ENCODE measurements around the gene CCDC169.
"Not testable (repeated sequence)": the region's sequence is repeated elsewhere in the genome, so short reads cannot be mapped to it uniquely, and the experiment has no call there.

The CCDC169 gene

DNA sequence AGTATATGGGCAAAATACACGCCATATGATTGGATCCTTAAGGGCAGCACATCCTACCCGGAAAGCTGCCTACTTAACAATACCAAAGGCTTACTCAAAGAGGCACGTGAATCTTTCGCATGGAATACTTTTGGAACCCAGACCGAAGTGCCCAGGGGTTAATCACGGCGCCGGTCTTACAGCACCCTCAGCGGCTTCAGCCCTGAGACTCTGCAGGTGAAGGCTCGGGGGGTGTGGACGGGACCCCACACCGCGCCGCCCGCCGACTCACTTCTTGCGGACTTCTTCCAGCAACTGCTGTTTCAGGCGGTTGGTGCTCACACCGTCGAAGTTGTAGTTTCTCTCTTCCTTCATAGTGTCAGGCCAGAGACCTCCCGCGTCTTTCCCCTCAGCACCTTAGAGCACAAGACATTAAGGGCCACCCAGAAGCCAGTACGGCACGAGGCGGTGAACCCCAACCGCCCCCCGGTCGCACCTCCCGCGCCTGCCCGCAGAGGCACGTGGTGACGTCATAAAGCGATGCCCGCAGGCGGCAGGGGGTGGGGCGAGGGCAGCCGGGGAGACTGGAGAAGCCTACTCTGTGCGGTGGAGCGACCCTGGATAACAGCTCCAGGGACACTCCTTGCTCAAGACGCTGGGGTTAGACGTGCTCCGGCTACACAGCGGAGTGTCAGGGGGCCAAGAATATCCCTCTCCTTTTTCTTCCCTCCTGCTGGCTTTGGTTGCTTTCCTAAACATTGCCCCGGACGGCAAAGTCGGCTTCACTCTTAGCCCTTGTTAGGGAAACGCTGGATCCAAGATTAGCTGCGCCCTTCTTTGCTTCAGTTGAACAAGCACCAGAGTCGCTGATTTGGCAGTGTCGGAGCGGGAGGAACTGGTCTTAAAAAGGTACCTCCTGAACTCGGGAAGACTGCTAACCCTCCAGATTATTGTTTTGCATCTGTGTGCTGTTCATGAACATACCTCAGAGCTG, at the start of gene CCDC169:
Gene CCDC169, minus strand, starts transcription at position 449 of the 973 bp plus-strand sequence. Its CDS starts 95 bp downstream, at position 354.
- DNase-seq, result peak; percentile 48

DNA sequence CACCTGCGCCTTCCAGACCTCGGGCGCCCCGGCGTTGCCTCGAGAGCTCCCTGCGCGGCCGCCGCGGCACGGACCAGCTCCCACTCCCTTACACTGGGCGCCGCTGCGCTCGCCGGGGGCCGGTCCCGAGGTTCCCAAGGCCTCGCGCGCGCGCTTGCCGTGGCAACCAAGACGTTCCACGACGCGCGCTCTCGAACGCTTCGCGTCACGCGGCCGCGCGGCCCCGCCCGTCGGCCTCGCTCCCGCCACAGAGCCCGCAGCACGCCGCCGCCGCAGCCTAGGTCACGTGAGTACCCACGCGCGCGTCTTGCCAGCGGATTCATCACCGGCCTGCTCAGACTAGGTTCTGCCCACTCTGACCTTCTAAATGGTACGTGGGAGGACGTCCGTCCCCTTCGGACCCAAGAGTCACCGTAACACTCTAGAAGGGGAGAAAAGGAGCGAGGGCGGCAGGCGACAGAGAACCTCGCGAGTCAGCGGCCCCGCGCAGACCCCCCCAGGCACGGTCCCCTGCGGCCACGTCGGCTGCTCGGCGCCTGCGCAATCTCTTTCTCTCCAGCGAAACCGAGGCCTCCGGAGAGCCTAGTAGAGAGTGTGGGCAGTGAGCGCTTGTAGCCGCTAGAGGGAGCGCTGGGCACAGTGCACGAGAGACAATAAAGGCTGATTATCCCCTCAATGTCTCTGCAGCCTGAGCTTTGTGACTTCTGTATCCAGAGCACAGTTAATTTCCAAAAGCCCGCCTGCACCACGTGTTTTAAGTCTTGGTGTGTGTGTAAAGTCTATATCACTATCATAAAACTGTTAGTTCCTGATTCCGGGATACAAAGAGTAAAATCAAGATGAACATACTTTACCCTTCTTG, 48.8 kb upstream of the CCDC169 start, which contains the start of gene SPART:
Gene SPART, minus strand, starts transcription at position 173 of the 862 bp plus-strand sequence. CDS start 10,564 bp downstream, outside the sequence.
- DNase-seq, result peak; percentile 77

DNA sequence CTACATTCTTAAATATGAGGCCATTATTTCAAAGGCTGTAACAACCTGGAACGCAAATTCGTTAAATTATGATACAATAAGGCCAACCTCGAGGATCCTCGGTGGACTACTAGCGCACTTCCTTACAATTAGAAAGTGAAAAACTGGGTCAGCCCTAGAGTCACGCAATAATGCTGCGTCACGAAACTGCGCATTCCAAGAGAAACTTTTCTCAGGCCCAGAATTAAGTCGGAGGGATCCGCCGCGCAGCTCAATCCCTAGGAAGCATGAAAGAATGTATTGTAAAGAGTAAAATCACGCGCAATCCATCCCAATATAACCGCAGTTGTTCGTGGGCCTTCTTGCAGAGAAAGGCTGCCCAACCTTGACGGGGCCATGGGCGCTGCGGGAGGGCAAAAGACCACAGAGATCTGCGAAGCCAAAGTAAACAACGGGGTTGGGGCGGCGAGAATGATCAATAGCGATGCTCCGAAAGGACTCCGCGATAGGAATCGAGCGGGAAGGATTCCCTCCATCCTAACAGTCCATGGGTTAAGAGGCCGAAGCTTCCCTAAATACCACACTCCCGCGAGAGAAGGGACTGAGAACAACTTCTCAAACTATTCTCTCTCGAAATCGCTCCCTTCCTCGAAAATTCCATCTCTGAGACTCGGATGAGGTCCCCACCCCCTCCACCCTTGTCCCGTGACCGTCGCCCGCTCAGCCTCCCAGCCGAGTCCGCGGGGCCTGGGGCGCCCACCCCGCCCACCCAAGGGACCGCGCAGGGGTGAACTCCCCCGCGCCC, 48.0 kb upstream of the CCDC169 start:
- DNase-seq, result peak; percentile 33

DNA sequence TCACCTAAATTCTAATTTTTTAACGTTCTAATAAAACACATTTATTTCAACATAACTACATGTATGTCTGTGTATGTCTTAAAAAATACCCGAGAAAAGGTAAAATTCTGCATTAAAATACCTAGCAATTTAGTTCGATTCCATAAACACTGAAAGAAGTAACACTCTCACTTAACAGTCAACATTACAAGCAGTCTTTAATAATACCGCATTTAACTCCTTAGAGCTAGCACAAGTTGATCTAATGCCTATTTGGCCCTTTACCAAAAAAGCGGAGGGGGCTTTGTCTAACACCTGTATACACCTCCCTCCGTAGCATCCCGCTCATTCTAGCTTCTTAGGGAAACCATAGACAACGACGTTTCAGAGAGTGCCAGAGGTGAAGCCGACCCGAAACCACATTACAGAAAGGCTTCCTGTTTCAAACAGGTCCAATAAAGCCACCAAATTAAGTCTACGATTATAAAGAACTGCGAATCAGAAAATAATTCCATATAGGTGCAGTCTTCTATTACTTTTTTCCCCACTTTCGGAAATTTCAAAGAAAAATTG, 47.3 kb upstream of the CCDC169 start:
- DNase-seq, result no peak

DNA sequence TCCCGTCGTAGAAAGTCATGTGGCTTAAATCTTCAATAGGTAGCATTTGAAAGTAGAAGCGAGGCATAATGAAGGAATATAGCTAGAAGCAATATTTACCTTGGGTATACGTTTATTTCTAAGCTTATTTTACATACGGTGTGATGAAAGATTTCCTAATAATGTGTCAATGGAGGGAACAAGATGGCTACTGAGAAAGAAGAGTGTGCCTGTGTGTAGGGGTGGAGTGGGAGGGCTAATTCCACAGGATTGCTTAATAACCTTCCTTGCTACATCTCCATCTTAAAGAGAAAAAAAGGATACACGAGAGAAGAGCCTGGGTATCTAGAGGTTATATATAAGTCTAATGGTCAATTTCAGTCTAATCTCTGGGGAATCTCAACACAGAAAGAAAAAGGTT, 46.6 kb upstream of the CCDC169 start:
- DNase-seq, result no peak

DNA sequence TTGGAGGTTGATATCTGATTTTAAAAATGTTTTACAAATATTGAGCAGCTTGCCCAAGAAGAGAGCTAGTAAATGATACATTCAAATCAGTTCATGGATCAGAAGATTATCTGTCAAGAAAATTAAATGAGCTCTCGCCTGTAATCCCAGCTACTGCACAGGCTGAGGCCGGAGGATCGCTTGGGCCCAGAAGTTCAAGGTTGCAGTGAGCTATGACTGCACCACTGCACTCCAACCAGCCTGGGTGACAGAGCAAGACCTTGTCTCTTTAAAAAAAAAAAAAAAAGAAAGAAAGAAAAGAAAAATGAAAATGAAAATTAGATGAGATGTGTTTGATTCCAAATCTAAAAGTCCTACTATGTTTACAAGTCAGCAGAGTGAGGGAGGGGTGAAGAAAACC, 46.2 kb upstream of the CCDC169 start:
- no peak for DNase-seq

DNA sequence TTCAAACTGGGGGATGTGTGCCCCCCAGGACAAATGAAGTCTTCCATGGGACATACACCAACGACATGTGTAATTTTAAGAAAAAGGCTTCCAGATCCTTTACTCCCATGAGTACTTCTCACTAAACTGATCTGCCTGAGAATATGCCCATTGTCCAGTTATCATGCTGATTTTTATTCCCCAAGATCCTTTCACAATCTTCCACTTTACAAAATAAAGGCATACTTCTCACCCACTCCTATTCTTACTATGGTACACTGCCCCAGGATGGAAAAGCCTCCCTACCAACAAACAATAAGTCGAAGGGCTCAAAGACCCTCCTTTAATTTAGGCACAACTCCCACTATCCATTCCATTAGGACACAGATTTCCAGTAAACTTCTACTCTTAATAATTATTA, 45.1 kb upstream of the CCDC169 start:
- no peak for DNase-seq

DNA sequence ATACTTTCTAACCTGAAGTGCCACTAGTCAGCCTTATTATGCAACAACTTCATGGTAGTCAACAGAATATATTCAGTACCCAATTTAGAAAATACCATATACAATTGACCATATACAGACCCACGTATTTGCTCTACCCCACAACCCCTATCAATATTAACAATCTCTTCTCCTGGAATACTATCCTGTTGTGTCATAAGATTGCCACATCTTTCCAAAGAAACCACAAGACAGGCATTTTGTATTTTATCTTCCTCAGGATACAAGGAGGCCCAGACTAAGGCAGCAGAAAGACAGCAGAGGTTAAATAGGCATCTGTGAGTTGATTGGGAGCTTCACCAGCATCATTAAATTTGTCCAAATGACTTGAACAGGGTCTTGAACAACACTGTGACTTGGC, 44.1 kb upstream of the CCDC169 start:
- no peak for DNase-seq

DNA sequence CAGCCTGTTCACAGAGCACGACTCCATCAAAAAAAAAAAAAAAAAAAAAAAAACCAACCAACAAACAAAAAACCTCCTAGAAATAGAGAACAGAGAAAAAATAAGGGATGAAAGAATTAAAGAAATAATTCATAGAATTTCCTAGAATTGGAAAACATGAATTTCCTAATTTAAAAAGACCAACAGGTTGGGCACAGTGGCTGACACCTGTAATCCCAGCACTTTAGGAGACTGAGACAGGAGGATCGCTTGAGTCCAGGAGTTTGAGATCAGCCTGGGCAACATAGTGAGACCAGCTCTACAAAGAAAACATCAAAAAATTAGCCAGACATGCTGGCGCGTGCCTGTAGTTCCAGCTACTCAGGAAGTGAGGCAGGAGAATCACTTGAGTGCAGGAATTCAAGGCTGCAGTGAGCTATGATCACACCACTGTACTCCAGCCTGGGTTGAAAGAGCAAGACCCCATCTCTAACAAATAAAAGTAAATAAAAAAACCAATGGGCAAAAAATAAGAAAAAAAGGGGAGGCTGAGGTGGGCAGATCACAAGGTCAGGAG, 42.1 kb upstream of the CCDC169 start:
- no peak for DNase-seq

DNA sequence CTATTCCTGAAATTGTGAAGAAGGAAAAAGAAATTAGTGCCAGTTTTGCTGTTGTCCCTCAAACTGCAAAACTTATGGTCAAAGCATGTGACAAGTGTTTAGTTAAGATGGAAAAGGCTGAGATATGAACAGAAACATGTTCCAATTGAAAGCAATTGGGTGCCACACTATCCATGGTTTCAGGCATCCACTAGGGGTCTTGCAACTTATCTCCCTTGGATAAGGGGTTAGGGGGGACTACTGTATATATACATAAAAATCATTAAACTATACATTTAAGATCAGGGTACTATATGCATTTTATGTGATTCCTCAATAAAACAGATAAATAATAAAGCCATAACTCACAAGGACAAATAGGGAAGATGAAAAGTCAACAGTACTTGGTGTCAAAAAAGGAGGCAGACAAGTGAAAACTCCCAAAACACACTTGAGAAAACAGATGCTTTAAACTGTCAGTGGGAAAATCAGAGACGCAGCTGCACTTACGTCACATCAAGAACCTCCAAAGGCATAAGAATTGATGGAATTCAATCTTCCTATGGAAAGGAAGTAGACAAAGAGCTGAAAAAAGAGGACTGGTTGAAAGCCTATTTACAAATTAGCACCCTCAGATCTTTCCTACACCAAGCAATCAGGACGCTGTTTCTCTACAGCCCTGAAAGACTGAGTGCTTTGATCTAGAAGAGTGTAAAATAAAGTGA, 40.5 kb upstream of the CCDC169 start:
- no peak for DNase-seq

DNA sequence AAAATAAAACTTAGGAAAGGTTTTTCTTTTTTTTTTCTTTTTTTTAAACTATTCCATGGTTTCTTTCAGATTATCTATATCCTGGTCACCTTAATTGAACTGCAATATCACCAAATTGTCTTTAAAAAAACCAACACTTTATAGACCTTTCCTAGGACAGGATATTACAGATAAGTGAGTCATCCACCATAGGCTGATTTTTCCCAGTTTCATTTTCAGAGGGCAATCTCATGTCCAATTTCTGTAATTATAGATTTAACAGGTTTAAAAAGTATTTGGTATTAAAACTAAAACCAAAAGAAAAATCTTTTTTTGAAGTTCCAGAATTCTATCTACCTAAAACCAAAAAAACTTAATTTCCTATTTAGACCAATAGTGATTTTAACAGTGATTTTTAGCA, 35.4 kb upstream of the CCDC169 start:
- DNase-seq, result no peak

DNA sequence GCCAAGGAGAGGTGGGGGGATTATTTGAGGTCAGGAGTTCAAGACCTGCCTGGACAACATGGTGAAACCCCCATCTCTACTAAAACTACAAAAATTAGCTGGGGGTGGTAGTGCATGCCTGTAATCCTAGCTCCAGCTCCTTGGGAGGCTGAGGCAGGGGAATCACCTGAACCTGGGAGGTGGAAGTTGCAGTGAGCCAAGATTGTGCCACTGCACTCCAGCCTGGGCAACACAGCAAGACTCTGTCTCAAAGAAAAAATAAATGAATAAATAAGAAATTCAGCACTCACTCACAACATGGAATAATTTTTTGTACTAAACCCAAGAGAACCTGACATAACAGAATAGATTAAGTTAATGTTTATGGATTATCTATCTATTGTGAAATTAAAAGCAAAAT, 34.6 kb upstream of the CCDC169 start:
- not testable (repeated sequence) for DNase-seq

DNA sequence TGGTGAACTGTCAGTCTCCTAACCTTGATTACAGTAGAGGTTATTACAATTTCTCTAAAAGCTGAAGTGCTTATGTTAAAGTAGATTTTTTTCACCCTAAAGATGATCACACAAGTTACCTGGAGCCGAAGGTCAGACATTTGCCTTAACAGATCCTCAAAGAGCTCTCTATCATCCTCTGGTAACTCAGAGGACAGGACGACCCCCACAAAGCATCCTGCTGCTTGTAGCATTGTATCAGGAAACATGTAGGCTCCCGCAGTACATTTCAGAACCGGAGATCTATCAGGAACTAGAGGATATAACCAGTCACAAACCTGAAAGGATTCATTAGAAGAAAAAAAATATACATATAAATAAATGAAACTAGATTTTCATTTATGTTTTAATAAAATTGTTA, 33.7 kb upstream of the CCDC169 start:
- no peak for DNase-seq

DNA sequence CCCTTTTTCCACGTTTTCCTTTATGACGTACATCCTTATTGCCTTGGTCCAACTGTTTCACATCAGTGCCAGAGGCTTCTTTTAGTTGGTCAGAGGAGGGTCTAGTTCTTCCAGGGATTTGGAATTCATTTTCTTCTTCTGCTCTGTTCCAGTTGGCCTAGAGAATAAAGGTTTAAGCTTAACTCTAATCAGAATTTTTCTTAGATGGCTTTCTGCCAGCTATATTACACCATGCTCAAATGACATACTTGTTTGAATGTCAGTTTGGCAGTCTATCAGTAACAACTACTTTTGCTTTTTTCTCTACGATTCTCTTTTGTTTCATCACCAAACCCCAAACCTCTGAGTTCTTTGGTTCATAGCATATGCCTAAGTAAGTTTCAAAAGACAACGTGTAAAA, 31.7 kb upstream of the CCDC169 start:
- DNase-seq, result no peak

DNA sequence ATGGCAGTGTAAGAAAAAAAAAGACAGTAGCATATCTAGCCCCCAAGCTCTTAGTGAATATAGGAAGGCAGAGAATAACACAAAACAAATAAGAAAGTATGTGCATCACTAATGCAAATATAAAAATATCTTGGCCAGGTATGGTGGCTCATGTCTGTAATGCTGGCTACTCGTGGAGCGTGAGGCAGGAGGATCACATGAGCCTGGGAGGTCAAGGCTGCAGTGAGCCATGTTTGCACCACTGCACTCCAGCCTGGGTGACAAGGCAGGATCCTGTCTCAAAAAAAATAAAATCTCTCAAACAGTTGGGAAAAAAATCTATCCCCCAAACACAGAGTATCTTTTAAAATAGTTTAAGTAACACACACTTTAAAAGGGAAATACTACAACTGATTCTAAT, 31.2 kb upstream of the CCDC169 start:
- DNase-seq, result no peak

DNA sequence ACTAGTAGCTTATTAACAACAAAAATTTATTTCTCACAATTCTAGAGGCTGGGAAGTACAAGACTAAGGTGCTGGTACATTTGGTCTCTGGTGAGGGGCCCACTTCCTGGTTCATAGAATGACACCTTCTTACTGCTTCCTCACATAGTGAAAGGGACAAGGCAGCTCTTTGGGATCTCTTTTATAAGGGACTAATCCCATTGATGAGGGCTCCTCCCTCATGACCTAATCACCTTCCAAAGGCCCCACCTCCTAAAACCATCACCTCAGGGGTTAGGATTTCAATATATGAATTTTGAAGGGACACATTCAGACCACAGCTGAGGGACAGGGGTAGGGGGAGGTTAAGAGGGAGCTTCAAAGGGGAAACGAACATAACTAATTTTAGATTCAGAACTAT, 28.3 kb upstream of the CCDC169 start:
- no peak for DNase-seq

DNA sequence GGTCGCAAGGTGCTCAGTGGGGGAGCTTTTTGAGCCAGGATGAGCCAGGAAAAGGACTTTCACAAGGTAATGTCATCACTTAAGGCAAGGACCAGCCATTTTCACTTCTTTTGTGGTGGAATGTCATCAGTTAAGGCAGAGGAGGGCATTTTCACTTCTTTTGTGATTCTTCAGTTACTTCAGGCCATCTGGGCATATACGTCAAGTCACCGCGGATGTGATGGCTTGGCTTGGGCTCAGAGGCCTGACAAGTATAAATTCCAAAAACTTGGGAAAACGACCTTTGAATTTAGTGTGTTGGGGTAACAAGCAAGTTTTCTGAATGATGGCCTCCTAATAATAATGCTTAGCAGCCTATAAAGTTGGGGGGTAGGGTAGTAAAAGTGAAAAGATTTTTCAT, 27.3 kb upstream of the CCDC169 start:
- not testable (repeated sequence) for DNase-seq

DNA sequence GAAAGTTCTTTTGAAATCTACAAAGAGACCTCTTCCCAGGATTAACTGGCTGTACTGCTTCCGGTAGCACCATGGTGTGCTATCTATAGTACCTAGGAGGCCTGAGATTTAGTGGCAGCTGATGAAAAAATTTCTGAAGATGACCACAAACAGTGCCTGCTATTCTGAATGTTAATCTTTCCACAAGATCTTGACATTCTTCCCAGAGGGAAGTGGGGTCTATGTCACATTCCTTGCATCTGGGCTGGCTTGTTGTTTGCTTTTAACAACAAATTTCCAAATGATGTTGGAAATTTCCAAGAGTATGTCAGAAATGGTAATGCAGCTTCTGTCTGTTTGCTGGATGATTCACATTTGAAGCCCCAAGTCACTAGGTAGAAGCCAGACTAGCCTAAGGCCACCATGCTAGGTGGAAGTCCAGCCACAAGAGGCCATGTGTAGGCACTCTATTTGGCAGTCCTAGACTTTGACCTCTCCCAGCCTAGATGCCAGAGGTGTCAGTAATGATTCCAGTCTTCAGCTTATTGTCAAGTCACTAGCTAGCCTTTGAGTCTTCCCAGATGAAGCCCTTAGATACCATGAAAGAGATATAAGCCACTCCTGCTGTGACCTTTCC, 26.4 kb upstream of the CCDC169 start:
- DNase-seq, result no peak

DNA sequence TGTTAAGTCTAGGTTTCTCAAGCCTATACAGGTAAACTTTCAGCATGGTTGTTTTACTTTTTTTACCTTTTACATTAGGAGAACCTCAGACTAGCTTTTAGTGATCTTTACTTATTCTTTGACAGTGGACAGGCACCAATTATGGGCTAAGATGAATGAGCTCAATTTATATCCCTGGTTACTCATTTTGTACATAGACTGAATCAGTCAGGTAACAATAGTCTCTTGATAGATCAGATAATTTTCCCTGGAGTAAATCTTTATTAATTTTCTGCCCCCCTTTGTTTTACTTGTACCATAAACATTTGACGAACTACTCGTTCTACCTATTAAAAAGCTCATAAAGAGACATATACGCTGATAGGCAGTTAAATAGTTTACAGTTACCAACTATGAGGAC, 25.8 kb upstream of the CCDC169 start:
- no peak for DNase-seq

DNA sequence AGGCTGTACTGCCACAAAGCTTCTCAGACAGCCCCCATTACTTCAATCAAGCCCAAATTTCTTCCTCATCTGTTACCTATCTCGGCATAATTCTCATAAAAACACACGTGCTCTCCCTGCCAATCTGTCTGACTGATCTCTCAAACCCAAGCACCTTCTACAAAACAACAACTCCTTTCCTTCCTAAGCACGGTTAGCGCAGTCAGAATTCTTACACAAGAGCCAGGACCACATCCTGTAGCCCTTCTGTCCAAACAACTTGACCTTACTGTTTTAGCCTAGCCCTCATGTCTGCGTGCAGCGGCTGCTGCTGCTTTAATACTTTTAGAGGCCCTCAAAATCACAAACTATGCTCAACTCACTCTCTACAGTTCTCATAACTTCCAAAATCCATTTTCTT, 22.2 kb upstream of the CCDC169 start:
- DNase-seq, result not testable (repeated sequence)
